Testis (tissue), 3 donors: ENCODE results near the gene LRRC72. TPM values are rescaled to one million over a fixed set of nuclear protein-coding genes. Genes with fewer than 3 reads are reported as not detected.

Experiments
- DNase-seq: peaks from one replicate; pipeline ENCODE4 v3.0.0-alpha.2; 2019
- H3K27ac ChIP-seq, 2 donors: fragments of 200-600 bp; sonication (generic); one replicate each; pipeline ENCODE4 v1.5.1; 2019
- H3K27me3 ChIP-seq: fragments of 200-600 bp; sonication (generic); one replicate; pipeline ENCODE4 v1.5.1; 2019
- H3K36me3 ChIP-seq: fragments of 200-600 bp; sonication (generic); one replicate; pipeline ENCODE4 v1.5.1; 2017; ENCODE audit warnings: low read depth; ENCODE audit errors: missing control alignments
- H3K4me1 ChIP-seq: fragments of 200-600 bp; sonication (generic); one replicate; pipeline ENCODE4 v1.5.1; 2019
- H3K4me3 ChIP-seq, 2 donors: fragments of 200-600 bp; sonication (generic); one replicate each; pipeline ENCODE4 v1.5.1; 2017 to 2019
- H3K9me3 ChIP-seq: fragments of 200-600 bp; sonication (generic); one replicate; pipeline ENCODE4 v1.5.1; 2017
- POLR2A ChIP-seq: fragments of 450-650 bp; IDR thresholded peaks from one replicate; pipeline ENCODE4 v1.6.1; 2017; ENCODE audit warnings: antibody characterized with exemption, mild to moderate bottlenecking, moderate library complexity
- WGBS, 2 donors: methylation state at CpG; one replicate each; pipeline ENCODE4 v1.1.5; 2018; 5-methylcytosine and 5-hydroxymethylcytosine counted together
- intact Hi-C: fragments of 100-400 bp; cut with DNase I; formaldehyde crosslinking; loops from one replicate; pipeline ENCODE4 v1.15.1; 2023; ENCODE audit warnings: low total_unique reads
- polyA plus RNA-seq: library from polyadenylated mRNA; stranded (reverse); fragments of 350-450 nt; fragmentation: Illumina TruSeq; extraction: RNeasy Lipid Tissue Mini Kit (QIAGEN cat#74804); gene quantifications from one replicate; pipeline ENCODE4 v1.2.3, GENCODE V29; 2014; ENCODE audit warnings: low read depth, low replicate concordance; ENCODE audit not compliant: insufficient read depth
- total RNA-seq, 2 donors: library from RNA; depleted of rRNA; stranded (reverse); fragments of >200 nt; gene quantifications; one replicate each; pipeline ENCODE4 v1.2.3, GENCODE V29; 2016
- TF ChIP-seq, protein P1 (sequence below), 3 experiments: fragments of 450-650 bp in 2 of 3; fragments of 200-600 bp in 1 of 3; sonication (generic) in 1 of 3; IDR thresholded peaks; one replicate each; pipeline ENCODE4 v1.5.1; 2016 to 2019; ENCODE audit warnings: antibody characterized with exemption in 3 of 3, mild to moderate bottlenecking in 2 of 3, moderate library complexity in 1 of 3

LRRC72 gene
- total and polyA plus RNA-seq, 3 donors from 2014 or later, result 0.79 to 8.6 (median 0.81) TPM

- TF ChIP-seq POLR2A, result no peak
- TF ChIP-seq, protein P1, sequence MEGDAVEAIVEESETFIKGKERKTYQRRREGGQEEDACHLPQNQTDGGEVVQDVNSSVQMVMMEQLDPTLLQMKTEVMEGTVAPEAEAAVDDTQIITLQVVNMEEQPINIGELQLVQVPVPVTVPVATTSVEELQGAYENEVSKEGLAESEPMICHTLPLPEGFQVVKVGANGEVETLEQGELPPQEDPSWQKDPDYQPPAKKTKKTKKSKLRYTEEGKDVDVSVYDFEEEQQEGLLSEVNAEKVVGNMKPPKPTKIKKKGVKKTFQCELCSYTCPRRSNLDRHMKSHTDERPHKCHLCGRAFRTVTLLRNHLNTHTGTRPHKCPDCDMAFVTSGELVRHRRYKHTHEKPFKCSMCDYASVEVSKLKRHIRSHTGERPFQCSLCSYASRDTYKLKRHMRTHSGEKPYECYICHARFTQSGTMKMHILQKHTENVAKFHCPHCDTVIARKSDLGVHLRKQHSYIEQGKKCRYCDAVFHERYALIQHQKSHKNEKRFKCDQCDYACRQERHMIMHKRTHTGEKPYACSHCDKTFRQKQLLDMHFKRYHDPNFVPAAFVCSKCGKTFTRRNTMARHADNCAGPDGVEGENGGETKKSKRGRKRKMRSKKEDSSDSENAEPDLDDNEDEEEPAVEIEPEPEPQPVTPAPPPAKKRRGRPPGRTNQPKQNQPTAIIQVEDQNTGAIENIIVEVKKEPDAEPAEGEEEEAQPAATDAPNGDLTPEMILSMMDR (IDR thresholded peaks at IDR 0.05), result no peak
- no peaks in the 10 kb centered on the region for H3K27me3 ChIP-seq
- no peaks in the 10 kb centered on the region for H3K36me3 ChIP-seq
- intact Hi-C loops, result no loop called here
- H3K4me1 ChIP-seq, result no peaks in the 10 kb centered on the region
- no peak for DNase-seq
- no peak overlapping the region for H3K4me3 ChIP-seq
- no peaks in the 10 kb centered on the region for H3K9me3 ChIP-seq
- 87 to 93% methylated on average over 7 of the region's 7 CpGs for WGBS, 2 donors
- no peak overlapping the region for H3K27ac ChIP-seq
Measured at GRCh38 chr7:16599860-16600259, 73.2 kb downstream of the LRRC72 start.

DNA sequence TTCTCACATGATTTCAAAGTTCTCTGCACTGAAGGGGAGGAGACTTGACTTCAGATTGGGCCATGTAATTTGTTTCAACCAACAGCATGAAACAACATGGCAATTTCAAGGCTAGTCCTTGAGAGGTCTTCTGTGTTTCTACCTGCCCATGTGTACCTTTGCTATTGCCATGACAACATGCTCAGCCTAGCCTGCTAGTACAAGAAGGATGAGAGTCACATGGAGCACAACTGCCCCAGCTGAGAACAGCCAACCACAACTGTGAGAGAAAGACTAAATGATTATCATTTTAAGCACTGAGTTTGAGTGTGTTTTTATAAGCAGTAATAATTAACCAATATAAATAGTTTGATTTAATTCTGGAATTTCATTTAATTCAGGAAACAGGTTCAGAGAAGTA lies 77.0 kb downstream of the LRRC72 start:
- H3K27me3 ChIP-seq, result no peaks in the 10 kb centered on the region
- H3K27ac ChIP-seq, result no peak overlapping the region
- H3K9me3 ChIP-seq, result no peaks in the 10 kb centered on the region
- intact Hi-C loops, result no loop called here
- no peaks in the 10 kb centered on the region for H3K4me1 ChIP-seq
- no peak overlapping the region for H3K4me3 ChIP-seq
- no peak for DNase-seq
- TF ChIP-seq, protein P1 (IDR thresholded peaks at IDR 0.05), result no peak
- TF ChIP-seq POLR2A, result no peak
- H3K36me3 ChIP-seq, result no peaks in the 10 kb centered on the region

GRCh38 chr7:16604054-16604453 lies 77.4 kb downstream of the LRRC72 start:
- Histone ChIP-seq H3K27me3 (no peaks in the 10 kb centered on the region), H3K4me3 (no peak overlapping the region), H3K27ac (no peak overlapping the region), H3K9me3 (no peaks in the 10 kb centered on the region), H3K36me3 (no peaks in the 10 kb centered on the region), H3K4me1 (no peaks in the 10 kb centered on the region)
- intact Hi-C loops, result no loop called here
- 94 to 98% methylated on average over 3 of the region's 3 CpGs for WGBS, 2 donors
- DNase-seq, result no peak
- TF ChIP-seq, protein P1 (IDR thresholded peaks at IDR 0.05), result no peak
- no peak for TF ChIP-seq POLR2A

DNA sequence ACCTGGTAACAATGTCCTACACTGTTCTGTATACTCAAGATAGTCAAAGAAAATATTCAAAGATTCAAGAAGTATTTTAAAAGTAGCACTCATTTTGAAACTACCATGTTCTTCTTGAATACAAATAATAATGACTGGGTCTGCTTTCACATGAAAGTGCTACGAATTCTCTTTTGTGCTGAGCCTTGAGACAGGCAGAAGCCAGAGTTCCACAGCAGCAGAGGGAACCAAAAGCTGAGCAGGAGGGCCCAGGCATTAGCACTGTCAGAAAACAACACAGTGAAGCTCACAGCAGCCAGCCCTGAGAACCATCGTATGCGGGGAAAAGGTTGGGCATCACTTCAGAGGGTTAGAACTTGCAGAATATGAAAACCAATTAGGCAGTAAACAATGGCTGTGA lies 80.1 kb downstream of the LRRC72 start:
- no peak for DNase-seq
- H3K36me3 ChIP-seq, result no peaks in the 10 kb centered on the region
- no peak overlapping the region for H3K4me3 ChIP-seq
- no peaks in the 10 kb centered on the region for H3K27me3 ChIP-seq
- TF ChIP-seq, protein P1 (IDR thresholded peaks at IDR 0.05), result no peak
- no peak for TF ChIP-seq POLR2A
- intact Hi-C loops, result no loop called here
- no peak overlapping the region for H3K27ac ChIP-seq
- 84 to 90% methylated on average over 3 of the region's 3 CpGs for WGBS, 2 donors
- H3K9me3 ChIP-seq, result no peaks in the 10 kb centered on the region
- H3K4me1 ChIP-seq, result no peaks in the 10 kb centered on the region

- Histone ChIP-seq H3K9me3 (no peaks in the 10 kb centered on the region), H3K27me3 (no peaks in the 10 kb centered on the region), H3K27ac (no peak overlapping the region), H3K4me3 (no peak overlapping the region), H3K4me1 (no peaks in the 10 kb centered on the region), H3K36me3 (no peaks in the 10 kb centered on the region)
- TF ChIP-seq POLR2A, result no peak
- DNase-seq, result no peak
- WGBS, 2 donors, result 84 to 86% methylated on average over 4 of the region's 4 CpGs
- intact Hi-C loops, result no loop called here
Measured at GRCh38 chr7:16609842-16610450, 83.3 kb downstream of the LRRC72 start.
